ENCODE results near the gene MT2A. TPM values are rescaled to one million over a fixed set of nuclear protein-coding genes. Genes with fewer than 3 reads are reported as not detected.

Gene MT2A
- total RNA-seq, 1 experiment from 2014 or later = 673 TPM

DNA sequence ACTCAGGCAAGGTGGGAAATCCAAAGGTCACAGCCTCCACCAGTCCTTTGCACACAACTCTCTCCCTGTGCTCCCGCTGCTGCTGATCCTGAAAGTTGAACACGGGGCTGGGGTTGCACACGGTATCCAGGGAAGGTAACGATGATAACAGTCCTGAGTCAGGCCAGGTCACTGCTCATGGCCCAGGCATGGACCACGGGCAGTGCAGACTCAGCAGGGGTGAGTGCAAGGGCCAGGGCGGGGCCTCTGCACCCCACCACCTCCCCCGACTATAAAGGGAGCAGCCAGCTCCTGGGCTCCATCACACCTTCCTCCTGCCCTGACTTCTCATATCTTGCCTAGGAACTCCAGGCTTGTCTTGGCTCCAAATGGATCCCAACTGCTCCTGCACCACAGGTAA is 43.2 kb downstream of the MT2A start, which contains the start of gene MT1B:
MT1B (plus strand) TSS at position 301 of the 400 bp plus-strand sequence; CDS start at position 369, 68 bp downstream.
- TF ChIP-seq POLR2AphosphoS5 (IDR thresholded peaks at IDR 0.05; ENCODE audit: low read depth, low read length) = no peak
- TF ChIP-seq SIN3A (IDR thresholded peaks at IDR 0.05; ENCODE audit: borderline replicate concordance, insufficient read depth, low read depth, low read length) = no peak
- TF ChIP-seq, protein P1, sequence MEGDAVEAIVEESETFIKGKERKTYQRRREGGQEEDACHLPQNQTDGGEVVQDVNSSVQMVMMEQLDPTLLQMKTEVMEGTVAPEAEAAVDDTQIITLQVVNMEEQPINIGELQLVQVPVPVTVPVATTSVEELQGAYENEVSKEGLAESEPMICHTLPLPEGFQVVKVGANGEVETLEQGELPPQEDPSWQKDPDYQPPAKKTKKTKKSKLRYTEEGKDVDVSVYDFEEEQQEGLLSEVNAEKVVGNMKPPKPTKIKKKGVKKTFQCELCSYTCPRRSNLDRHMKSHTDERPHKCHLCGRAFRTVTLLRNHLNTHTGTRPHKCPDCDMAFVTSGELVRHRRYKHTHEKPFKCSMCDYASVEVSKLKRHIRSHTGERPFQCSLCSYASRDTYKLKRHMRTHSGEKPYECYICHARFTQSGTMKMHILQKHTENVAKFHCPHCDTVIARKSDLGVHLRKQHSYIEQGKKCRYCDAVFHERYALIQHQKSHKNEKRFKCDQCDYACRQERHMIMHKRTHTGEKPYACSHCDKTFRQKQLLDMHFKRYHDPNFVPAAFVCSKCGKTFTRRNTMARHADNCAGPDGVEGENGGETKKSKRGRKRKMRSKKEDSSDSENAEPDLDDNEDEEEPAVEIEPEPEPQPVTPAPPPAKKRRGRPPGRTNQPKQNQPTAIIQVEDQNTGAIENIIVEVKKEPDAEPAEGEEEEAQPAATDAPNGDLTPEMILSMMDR (IDR thresholded peaks at IDR 0.05) = no peak
- TF ChIP-seq TCF7L2 (IDR thresholded peaks at IDR 0.05; ENCODE audit: low read depth, low read length) = no peak
- TF ChIP-seq, protein P2, sequence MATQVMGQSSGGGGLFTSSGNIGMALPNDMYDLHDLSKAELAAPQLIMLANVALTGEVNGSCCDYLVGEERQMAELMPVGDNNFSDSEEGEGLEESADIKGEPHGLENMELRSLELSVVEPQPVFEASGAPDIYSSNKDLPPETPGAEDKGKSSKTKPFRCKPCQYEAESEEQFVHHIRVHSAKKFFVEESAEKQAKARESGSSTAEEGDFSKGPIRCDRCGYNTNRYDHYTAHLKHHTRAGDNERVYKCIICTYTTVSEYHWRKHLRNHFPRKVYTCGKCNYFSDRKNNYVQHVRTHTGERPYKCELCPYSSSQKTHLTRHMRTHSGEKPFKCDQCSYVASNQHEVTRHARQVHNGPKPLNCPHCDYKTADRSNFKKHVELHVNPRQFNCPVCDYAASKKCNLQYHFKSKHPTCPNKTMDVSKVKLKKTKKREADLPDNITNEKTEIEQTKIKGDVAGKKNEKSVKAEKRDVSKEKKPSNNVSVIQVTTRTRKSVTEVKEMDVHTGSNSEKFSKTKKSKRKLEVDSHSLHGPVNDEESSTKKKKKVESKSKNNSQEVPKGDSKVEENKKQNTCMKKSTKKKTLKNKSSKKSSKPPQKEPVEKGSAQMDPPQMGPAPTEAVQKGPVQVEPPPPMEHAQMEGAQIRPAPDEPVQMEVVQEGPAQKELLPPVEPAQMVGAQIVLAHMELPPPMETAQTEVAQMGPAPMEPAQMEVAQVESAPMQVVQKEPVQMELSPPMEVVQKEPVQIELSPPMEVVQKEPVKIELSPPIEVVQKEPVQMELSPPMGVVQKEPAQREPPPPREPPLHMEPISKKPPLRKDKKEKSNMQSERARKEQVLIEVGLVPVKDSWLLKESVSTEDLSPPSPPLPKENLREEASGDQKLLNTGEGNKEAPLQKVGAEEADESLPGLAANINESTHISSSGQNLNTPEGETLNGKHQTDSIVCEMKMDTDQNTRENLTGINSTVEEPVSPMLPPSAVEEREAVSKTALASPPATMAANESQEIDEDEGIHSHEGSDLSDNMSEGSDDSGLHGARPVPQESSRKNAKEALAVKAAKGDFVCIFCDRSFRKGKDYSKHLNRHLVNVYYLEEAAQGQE (IDR thresholded peaks at IDR 0.05; ENCODE audit: insufficient read depth in 1 of 2, low read depth in 2 of 2, low read length in 1 of 2) = no peak
- POLR2A ChIA-PET = no interaction called here
- intact Hi-C loops (cut with micrococcal nuclease; ENCODE audit: unreplicated experiment) = no loop called here
- DNase-seq (ENCODE audit: low read depth, low spot score) (no peak), ATAC-seq (no peak)
- Histone ChIP-seq H3K4me3 (ENCODE audit: low read depth in 2 of 2, low read length in 2 of 2) (no peak within 1 kb of the TSS), H3K27me3 (ENCODE audit: control insufficient read depth, insufficient read depth, low read length) (no peaks in the 10 kb centered on the region), H3K27ac (ENCODE audit: low read length) (no peak within 1 kb of the TSS), H3K4me1 (ENCODE audit: control insufficient read depth, insufficient read depth, low read length) (no peaks in the 10 kb centered on the region), H3K9me3 (ENCODE audit: control insufficient read depth, insufficient read depth, low read depth, low read length) (no peaks in the 10 kb centered on the region), H3K36me3 (ENCODE audit: control insufficient read depth, insufficient read depth, low read length) (no peaks in the 10 kb centered on the region)
- no TSS peak for BruUV-seq (replicated peaks)
- CTCF ChIA-PET = no interaction called here
- in situ Hi-C loops (cut with HindIII; ENCODE audit: low pct_unique_long_range_greater_than_20kb, low sequenced_read_pairs) = no loop called here

GRCh38 chr16:56652600-56652999 is 44.2 kb downstream of the MT2A start:
- no peaks in the 10 kb centered on the region for H3K9me3 ChIP-seq (ENCODE audit: control insufficient read depth, insufficient read depth, low read depth, low read length)
- no peaks in the 10 kb centered on the region for H3K36me3 ChIP-seq (ENCODE audit: control insufficient read depth, insufficient read depth, low read length)
- no peaks in the 10 kb centered on the region for H3K4me1 ChIP-seq (ENCODE audit: control insufficient read depth, insufficient read depth, low read length)
- H3K27me3 ChIP-seq (ENCODE audit: control insufficient read depth, insufficient read depth, low read length) = no peaks in the 10 kb centered on the region
- ATAC-seq = no peak
- DNase-seq (ENCODE audit: low read depth, low spot score) = no peak
- H3K4me3 ChIP-seq (ENCODE audit: low read depth in 2 of 2, low read length in 2 of 2) = no peak overlapping the region
- intact Hi-C loops (cut with micrococcal nuclease; ENCODE audit: unreplicated experiment) = no loop called here
- BruUV-seq (replicated peaks) = no TSS peak
- TF ChIP-seq SIN3A (IDR thresholded peaks at IDR 0.05; ENCODE audit: borderline replicate concordance, insufficient read depth, low read depth, low read length) = no peak
- TF ChIP-seq, protein P2 (IDR thresholded peaks at IDR 0.05; ENCODE audit: insufficient read depth in 1 of 2, low read depth in 2 of 2, low read length in 1 of 2) = no peak
- no peak for TF ChIP-seq TCF7L2 (IDR thresholded peaks at IDR 0.05; ENCODE audit: low read depth, low read length)
- TF ChIP-seq, protein P1 (IDR thresholded peaks at IDR 0.05) = no peak
- no peak for TF ChIP-seq POLR2AphosphoS5 (IDR thresholded peaks at IDR 0.05; ENCODE audit: low read depth, low read length)
- in situ Hi-C loops (cut with HindIII; ENCODE audit: low pct_unique_long_range_greater_than_20kb, low sequenced_read_pairs) = no loop called here
- CTCF ChIA-PET = no interaction called here
- POLR2A ChIA-PET = no interaction called here
- H3K27ac ChIP-seq (ENCODE audit: low read length) = no peak overlapping the region
